OCI-LY7 (cell line): Measurements from ENCODE around the gene MACROD2. TPM values are rescaled to one million over a fixed set of nuclear protein-coding genes. Genes with fewer than 3 reads are reported as not detected.
A peak's percentile ranks its signal among the peaks of the same experiment; 100 is the strongest.

Experiments
- BruUV-seq: library from RNA; stranded (reverse); fragments of 400-500 nt; replicated peaks from 2 replicates; lab custom pipeline; 2021; lab: Mats Ljungman, UMichigan
- CTCF ChIA-PET: fragments of 300-600 bp; sonication (Branson Sonifier 250); formaldehyde crosslinking; loops from one replicate; lab custom pipeline; 2022; ENCODE audit warnings: antibody characterized with exemption; ENCODE audit not compliant: unreplicated experiment; lab: Charles Lee
- POLR2A ChIA-PET: fragments of 300-600 bp; sonication (Branson Sonifier 250); formaldehyde crosslinking; loops from one replicate; lab custom pipeline; 2022; ENCODE audit warnings: antibody characterized with exemption; lab: Charles Lee
- DNase-seq: peaks from one replicate; pipeline ENCODE4 v3.0.0-alpha.2; 2015; ENCODE audit warnings: low spot score
- H2AFZ ChIP-seq: fragments of 200-600 bp; sonication (generic), shearing (Covaris generic); 2 replicates; pipeline ENCODE4 v1.6.1; 2014; ENCODE audit warnings: mild to moderate bottlenecking, antibody characterized with exemption, low read length, moderate library complexity
- H3K27ac ChIP-seq: fragments of 200-600 bp; sonication (generic); 2 replicates; pipeline ENCODE4 v1.5.1; 2014; ENCODE audit warnings: mixed run types, low read depth, mild to moderate bottlenecking, moderate library complexity, low read length, inconsistent platforms; ENCODE audit not compliant: poor library complexity, severe bottlenecking
- H3K36me3 ChIP-seq: fragments of 200-600 bp; sonication (generic); 2 replicates; pipeline ENCODE4 v1.6.1; 2014; ENCODE audit warnings: mild to moderate bottlenecking, antibody characterized with exemption, low read length, moderate library complexity, mixed read lengths; ENCODE audit not compliant: insufficient read depth
- H3K4me1 ChIP-seq: fragments of 200-600 bp; sonication (generic); 2 replicates; pipeline ENCODE4 v1.5.1; 2014; ENCODE audit warnings: mild to moderate bottlenecking, low read length; ENCODE audit not compliant: insufficient read depth, poor library complexity, severe bottlenecking
- H3K4me2 ChIP-seq: fragments of 200-600 bp; sonication (generic); 2 replicates; pipeline ENCODE4 v1.6.1; 2014; ENCODE audit warnings: mild to moderate bottlenecking, low read length
- H3K4me3 ChIP-seq: fragments of 200-600 bp; sonication (generic); 2 replicates; pipeline ENCODE4 v1.5.1; 2014; ENCODE audit warnings: mild to moderate bottlenecking, low read depth, low read length; ENCODE audit not compliant: poor library complexity, severe bottlenecking
- H3K79me2 ChIP-seq: fragments of 200-600 bp; sonication (generic); 2 replicates; pipeline ENCODE4 v1.6.1; 2016; ENCODE audit warnings: low read depth, mild to moderate bottlenecking, low read length, moderate library complexity, mixed read lengths; ENCODE audit not compliant: insufficient read depth
- H3K9me2 ChIP-seq: fragments of 200-600 bp; sonication (generic); 2 replicates; pipeline ENCODE4 v1.6.1; 2016; ENCODE audit warnings: mild to moderate bottlenecking, low read length, mixed read lengths; ENCODE audit not compliant: insufficient read depth
- H3K9me3 ChIP-seq: fragments of 200-600 bp; sonication (generic); 2 replicates; pipeline ENCODE4 v1.6.1; 2014; ENCODE audit warnings: mild to moderate bottlenecking, mixed run types, low read length, mixed read lengths
- H4K20me1 ChIP-seq: fragments of 200-600 bp; sonication (generic); 2 replicates; pipeline ENCODE4 v1.6.1; 2014; ENCODE audit warnings: mild to moderate bottlenecking, antibody characterized with exemption, low read length, moderate library complexity, mixed read lengths; ENCODE audit not compliant: insufficient read depth
- CTCF ChIP-seq: fragments of 200-600 bp; sonication (generic); conservative IDR thresholded peaks from 2 replicates; pipeline ENCODE4 v1.5.1; 2014; ENCODE audit warnings: mild to moderate bottlenecking, antibody characterized with exemption, low read length, moderate library complexity, mixed read lengths
- EZH2phosphoT487 ChIP-seq: fragments of 200-600 bp; sonication (generic); IDR thresholded peaks from 2 replicates; pipeline ENCODE4 v1.6.1; 2018; ENCODE audit warnings: low read depth, borderline replicate concordance, mild to moderate bottlenecking, mixed run types, antibody characterized with exemption, low read length, moderate library complexity, mixed read lengths
- intact Hi-C: fragments of 100-400 bp; cut with micrococcal nuclease; formaldehyde crosslinking; loops from one replicate; pipeline ENCODE4 v1.10.0; 2022; ENCODE audit not compliant: unreplicated experiment
- total RNA-seq, 2 experiments: library from RNA; depleted of rRNA in 1 of 2; stranded (reverse); fragments of >200 nt in 1 of 2; shearing (Covaris generic) in 1 of 2; gene quantifications; 2 replicates each; pipeline ENCODE4 v1.2.3, GENCODE V29; 2014 to 2022

The MACROD2 gene
- total RNA-seq, 2 experiments from 2014 or later: 0.09 to 4.5 TPM

- Histone ChIP-seq H3K9me2 (no peaks in the 10 kb centered on the region), H4K20me1 (no peaks in the 10 kb centered on the region), H3K4me3 (no peak overlapping the region), H3K79me2 (no peaks in the 10 kb centered on the region), H3K4me1 (peaks cover 6% of the 10 kb centered on the region), H3K4me2 (no peak overlapping the region), H2AFZ (no peak overlapping the region), H3K9me3 (peaks cover 8% of the 10 kb centered on the region; the same call in 1 of the 2 replicates), H3K36me3 (no peaks in the 10 kb centered on the region), H3K27ac (no peak overlapping the region)
- DNase-seq: no peak
- no TSS peak for BruUV-seq
- POLR2A ChIA-PET: interaction anchor here (0.6 to 1.3 kb wide), 4 partner anchors 12 to 208 kb away, joined by 4 to 8 read pairs (median 4); no protein-coding TSS in a partner anchor
- no peak for TF ChIP-seq EZH2phosphoT487
- no peak for TF ChIP-seq CTCF
- intact Hi-C loops: no loop called here
- CTCF ChIA-PET: no interaction called here
Observed at GRCh38 chr20:15838466-15838865, 1843.2 kb downstream of the MACROD2 start.

- H3K4me1 ChIP-seq: peaks cover 7% of the 10 kb centered on the region
- TF ChIP-seq CTCF (no peak), EZH2phosphoT487 (no peak)
- intact Hi-C loops: loop anchor here (5.0 to 10.0 kb wide), 2 partner anchors 402 to 634 kb away; no protein-coding TSS in a partner anchor
- H3K4me3 ChIP-seq: no peak overlapping the region
- no TSS peak for BruUV-seq
- ChIA-PET CTCF (no interaction called here), POLR2A (interaction anchor here (0.7 kb wide), 1 partner anchor 59 kb away, joined by 3 read pairs; no protein-coding TSS in a partner anchor)
- H3K27ac ChIP-seq: no peak overlapping the region
- H3K79me2 ChIP-seq: no peaks in the 10 kb centered on the region
- no peaks in the 10 kb centered on the region for H4K20me1 ChIP-seq
- H2AFZ ChIP-seq: no peak overlapping the region
- no peak overlapping the region for H3K4me2 ChIP-seq
- H3K36me3 ChIP-seq: no peaks in the 10 kb centered on the region
- H3K9me3 ChIP-seq: peaks cover 8% of the 10 kb centered on the region; the same call in 1 of the 2 replicates
- H3K9me2 ChIP-seq: no peaks in the 10 kb centered on the region
- DNase-seq: no peak
Observed at GRCh38 chr20:15840636-15841301, 1845.5 kb downstream of the MACROD2 start.

- peak; percentile 76 for TF ChIP-seq CTCF
- no peak for TF ChIP-seq EZH2phosphoT487
- intact Hi-C loops: loop anchor here (2.0 to 10.0 kb wide), 3 partner anchors 200 to 632 kb away; no protein-coding TSS in a partner anchor
- CTCF ChIA-PET: interaction anchor here (1.1 kb wide), 1 partner anchor 364 kb away, joined by 3 read pairs; no protein-coding TSS in a partner anchor
- Histone ChIP-seq H3K79me2 (no peaks in the 10 kb centered on the region), H3K27ac (no peak overlapping the region), H2AFZ (no peak overlapping the region), H3K4me1 (peaks cover 7% of the 10 kb centered on the region), H4K20me1 (no peaks in the 10 kb centered on the region), H3K36me3 (no peaks in the 10 kb centered on the region), H3K9me2 (no peaks in the 10 kb centered on the region), H3K4me3 (no peak overlapping the region), H3K4me2 (no peak overlapping the region), H3K9me3 (peaks cover 8% of the 10 kb centered on the region; the same call in 1 of the 2 replicates)
- POLR2A ChIA-PET: interaction anchor here (0.6 to 2.2 kb wide), 7 partner anchors 13 to 717 kb away, joined by 3 to 9 read pairs (median 3); no protein-coding TSS in a partner anchor
- DNase-seq: peak; percentile 52
- no TSS peak for BruUV-seq
Observed at GRCh38 chr20:15842872-15843271, 1847.6 kb downstream of the MACROD2 start.
